Measurements from ENCODE around the gene ATP13A5. TPM values are rescaled to one million over a fixed set of nuclear protein-coding genes. Genes with fewer than 3 reads are reported as not detected.

Gene ATP13A5
- total RNA-seq, 1 donor from 2014 or later, result 0.23 TPM

GRCh38 chr3:193389335-193389734, 10.8 kb upstream of the ATP13A5 start:
- no peaks in the 10 kb centered on the region for H3K27me3 Mint-ChIP-seq (ENCODE audit: unreplicated experiment)
- no peak for DNase-seq (ENCODE audit: low spot score)
- H3K27ac Mint-ChIP-seq (ENCODE audit: unreplicated experiment), result no peak overlapping the region
- H3K36me3 Mint-ChIP-seq (ENCODE audit: low read depth, unreplicated experiment), result no peaks in the 10 kb centered on the region
- peaks cover 4% of the 10 kb centered on the region for H3K4me1 Mint-ChIP-seq (ENCODE audit: unreplicated experiment)
- H3K4me3 Mint-ChIP-seq (ENCODE audit: unreplicated experiment), result no peak overlapping the region
- no peak for TF ChIP-seq CTCF (IDR thresholded peaks at IDR 0.05; ENCODE audit: unreplicated experiment)
- no peaks in the 10 kb centered on the region for H3K9me3 Mint-ChIP-seq (ENCODE audit: unreplicated experiment)

GRCh38 chr3:193388361-193388760, 9.8 kb upstream of the ATP13A5 start:
- H3K4me1 Mint-ChIP-seq (ENCODE audit: unreplicated experiment), result peaks cover 4% of the 10 kb centered on the region
- peaks cover under 1% of the 10 kb centered on the region for H3K27me3 Mint-ChIP-seq (ENCODE audit: unreplicated experiment)
- no peaks in the 10 kb centered on the region for H3K9me3 Mint-ChIP-seq (ENCODE audit: unreplicated experiment)
- H3K27ac Mint-ChIP-seq (ENCODE audit: unreplicated experiment), result no peak overlapping the region
- no peak for TF ChIP-seq CTCF (IDR thresholded peaks at IDR 0.05; ENCODE audit: unreplicated experiment)
- no peaks in the 10 kb centered on the region for H3K36me3 Mint-ChIP-seq (ENCODE audit: low read depth, unreplicated experiment)
- H3K4me3 Mint-ChIP-seq (ENCODE audit: unreplicated experiment), result no peak overlapping the region
- DNase-seq (ENCODE audit: low spot score), result no peak

GRCh38 chr3:193387596-193387995, 9.0 kb upstream of the ATP13A5 start:
- no peak for DNase-seq (ENCODE audit: low spot score)
- no peaks in the 10 kb centered on the region for H3K9me3 Mint-ChIP-seq (ENCODE audit: unreplicated experiment)
- no peak for TF ChIP-seq CTCF (IDR thresholded peaks at IDR 0.05; ENCODE audit: unreplicated experiment)
- no peak overlapping the region for H3K4me3 Mint-ChIP-seq (ENCODE audit: unreplicated experiment)
- H3K27ac Mint-ChIP-seq (ENCODE audit: unreplicated experiment), result no peak overlapping the region
- no peaks in the 10 kb centered on the region for H3K36me3 Mint-ChIP-seq (ENCODE audit: low read depth, unreplicated experiment)
- H3K4me1 Mint-ChIP-seq (ENCODE audit: unreplicated experiment), result peaks cover 4% of the 10 kb centered on the region
- peaks cover 2% of the 10 kb centered on the region for H3K27me3 Mint-ChIP-seq (ENCODE audit: unreplicated experiment)

DNA sequence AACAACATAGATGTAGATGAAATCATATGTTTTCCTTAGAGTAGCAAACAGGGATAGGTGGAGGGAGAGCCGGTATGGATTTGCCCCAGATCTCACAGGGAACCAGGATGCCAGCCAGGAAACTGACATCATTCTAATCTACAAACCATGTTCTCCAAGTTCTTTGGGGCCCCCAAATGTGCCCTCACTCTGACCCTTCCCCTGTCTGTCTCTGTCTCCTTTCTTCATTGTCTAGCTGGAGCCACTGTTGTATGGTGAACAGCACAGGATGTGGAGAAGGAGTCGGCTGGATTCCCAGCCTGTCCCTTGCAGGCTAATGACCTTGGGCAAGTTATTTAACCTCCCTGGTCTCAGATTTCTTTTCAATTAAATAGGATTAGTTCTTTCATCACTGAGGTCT, 962 bp downstream of the ATP13A5 start:
- peak; percentile 5 for DNase-seq (ENCODE audit: low spot score)
- no peaks in the 10 kb centered on the region for H3K9me3 Mint-ChIP-seq (ENCODE audit: unreplicated experiment)
- H3K27me3 Mint-ChIP-seq (ENCODE audit: unreplicated experiment), result peaks cover 3% of the 10 kb centered on the region
- H3K27ac Mint-ChIP-seq (ENCODE audit: unreplicated experiment), result no peak overlapping the region
- no peak overlapping the region for H3K4me3 Mint-ChIP-seq (ENCODE audit: unreplicated experiment)
- no peak for TF ChIP-seq CTCF (IDR thresholded peaks at IDR 0.05; ENCODE audit: unreplicated experiment)
- H3K36me3 Mint-ChIP-seq (ENCODE audit: low read depth, unreplicated experiment), result no peaks in the 10 kb centered on the region
- H3K4me1 Mint-ChIP-seq (ENCODE audit: unreplicated experiment), result peaks cover 8% of the 10 kb centered on the region

DNA sequence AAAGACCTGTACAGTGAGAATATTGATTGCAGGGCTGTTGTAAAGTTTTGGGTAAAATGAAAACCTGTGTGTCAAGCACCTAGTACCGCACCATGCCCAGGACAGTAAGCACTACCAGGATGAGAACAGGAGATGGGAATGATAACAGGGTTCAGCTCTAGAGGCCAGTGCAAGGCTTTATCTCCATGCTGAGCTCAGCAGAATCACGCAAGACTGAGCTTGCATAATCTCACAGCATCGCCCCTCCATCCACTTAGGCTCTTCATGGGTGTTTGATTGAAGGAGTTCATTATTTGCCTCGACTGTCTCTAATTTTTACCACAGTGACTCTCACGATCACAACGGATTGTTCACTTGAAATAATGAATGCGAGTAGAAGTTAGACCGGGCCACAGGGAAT, 2.9 kb downstream of the ATP13A5 start:
- no peak overlapping the region for H3K27ac Mint-ChIP-seq (ENCODE audit: unreplicated experiment)
- H3K4me1 Mint-ChIP-seq (ENCODE audit: unreplicated experiment), result peaks cover 8% of the 10 kb centered on the region
- H3K27me3 Mint-ChIP-seq (ENCODE audit: unreplicated experiment), result peaks cover 3% of the 10 kb centered on the region
- no peak for TF ChIP-seq CTCF (IDR thresholded peaks at IDR 0.05; ENCODE audit: unreplicated experiment)
- no peak overlapping the region for H3K4me3 Mint-ChIP-seq (ENCODE audit: unreplicated experiment)
- H3K36me3 Mint-ChIP-seq (ENCODE audit: low read depth, unreplicated experiment), result no peaks in the 10 kb centered on the region
- DNase-seq (ENCODE audit: low spot score), result no peak
- H3K9me3 Mint-ChIP-seq (ENCODE audit: unreplicated experiment), result no peaks in the 10 kb centered on the region

Measured in endothelial cell (in vitro differentiated cells).